Vagina (tissue), 2 donors: ENCODE data around the gene PTGIS. TPM values are rescaled to one million over a fixed set of nuclear protein-coding genes. Genes with fewer than 3 reads are reported as not detected.

Experiments
- DNase-seq, 2 donors: peaks; one replicate each; pipeline ENCODE4 v3.0.0-alpha.2; 2017; ENCODE audit errors: extremely low spot score in 2 of 2
- H3K27ac ChIP-seq: fragments of 200-600 bp; sonication (generic); one replicate; pipeline ENCODE4 v1.5.1; 2019
- H3K27me3 ChIP-seq: fragments of 200-600 bp; sonication (generic); one replicate; pipeline ENCODE4 v1.5.1; 2019
- H3K36me3 ChIP-seq, 2 donors: fragments of 200-600 bp; sonication (generic); one replicate each; pipeline ENCODE4 v1.5.1; 2017 to 2019
- H3K4me1 ChIP-seq: fragments of 200-600 bp; sonication (generic); one replicate; pipeline ENCODE4 v1.5.1; 2019
- H3K4me3 ChIP-seq, 2 donors: fragments of 200-600 bp; sonication (generic); 1 replicate in 1 of 2; 2 replicates in 1 of 2; pipeline ENCODE4 v1.5.1; 2016 to 2019
- H3K9me3 ChIP-seq: fragments of 200-600 bp; sonication (generic); one replicate; pipeline ENCODE4 v1.5.1; 2019
- POLR2A ChIP-seq, 2 donors: fragments of 450-650 bp; IDR thresholded peaks; one replicate each; pipeline ENCODE4 v1.6.1; 2017; ENCODE audit warnings: antibody characterized with exemption in 2 of 2, mild to moderate bottlenecking in 2 of 2, moderate library complexity in 2 of 2
- POLR2AphosphoS5 ChIP-seq, 2 donors: sonication (generic); formaldehyde crosslinking; IDR thresholded peaks; one replicate each; pipeline ENCODE4 v1.9.0; 2017; ENCODE audit warnings: antibody characterized with exemption in 2 of 2, mild to moderate bottlenecking in 2 of 2, low read depth in 1 of 2; ENCODE audit not compliant: insufficient read depth in 1 of 2
- intact Hi-C: fragments of 100-400 bp; cut with DNase I; formaldehyde crosslinking; loops from one replicate; pipeline ENCODE4 v1.15.1; 2023
- total RNA-seq: library from RNA; depleted of rRNA; stranded (reverse); fragments of >200 nt; gene quantifications from one replicate; pipeline ENCODE4 v1.2.3, GENCODE V29; 2016
- TF ChIP-seq, protein P1 (sequence below), 3 experiments: fragments of 450-650 bp in 2 of 3; fragments of 200-600 bp in 1 of 3; sonication (generic) in 1 of 3; IDR thresholded peaks; one replicate each; pipeline ENCODE4 v1.5.1; 2017 to 2019; ENCODE audit warnings: antibody characterized with exemption in 3 of 3, mild to moderate bottlenecking in 2 of 3, moderate library complexity in 2 of 3

PTGIS gene
- total RNA-seq, 1 donor from 2014 or later: 51.1 TPM

DNA sequence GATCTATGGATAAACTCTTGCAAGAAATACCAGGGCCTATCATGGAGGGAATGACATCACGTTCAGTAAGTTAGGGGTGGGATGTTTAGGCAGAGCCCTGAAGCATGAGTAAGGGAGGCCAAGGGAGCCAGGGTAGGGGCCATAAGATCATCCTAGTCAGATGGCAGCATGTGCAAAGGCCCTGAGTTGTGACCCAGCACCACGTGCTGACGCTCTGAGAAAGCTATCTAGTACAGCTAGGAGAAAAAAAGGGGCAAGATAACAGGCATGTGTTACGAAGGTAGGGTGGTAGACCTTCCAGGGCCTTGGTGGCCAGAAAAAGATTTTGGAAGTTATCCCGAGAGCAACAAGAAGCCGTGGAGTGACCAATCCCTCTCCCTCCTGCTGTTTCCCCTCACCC lies 107.8 kb downstream of the PTGIS start:
- no peaks in the 10 kb centered on the region for H3K4me1 ChIP-seq
- H3K27me3 ChIP-seq: no peaks in the 10 kb centered on the region
- DNase-seq: no peak
- H3K4me3 ChIP-seq: no peak overlapping the region
- intact Hi-C loops: no loop called here
- H3K27ac ChIP-seq: no peak overlapping the region
- no peaks in the 10 kb centered on the region for H3K9me3 ChIP-seq
- no peaks in the 10 kb centered on the region for H3K36me3 ChIP-seq
- TF ChIP-seq POLR2AphosphoS5 (IDR thresholded peaks at IDR 0.05; ENCODE audit: insufficient read depth in 1 of 2, low read depth in 1 of 2): no peak
- no peak for TF ChIP-seq POLR2A (IDR thresholded peaks at IDR 0.05)
- TF ChIP-seq, protein P1, sequence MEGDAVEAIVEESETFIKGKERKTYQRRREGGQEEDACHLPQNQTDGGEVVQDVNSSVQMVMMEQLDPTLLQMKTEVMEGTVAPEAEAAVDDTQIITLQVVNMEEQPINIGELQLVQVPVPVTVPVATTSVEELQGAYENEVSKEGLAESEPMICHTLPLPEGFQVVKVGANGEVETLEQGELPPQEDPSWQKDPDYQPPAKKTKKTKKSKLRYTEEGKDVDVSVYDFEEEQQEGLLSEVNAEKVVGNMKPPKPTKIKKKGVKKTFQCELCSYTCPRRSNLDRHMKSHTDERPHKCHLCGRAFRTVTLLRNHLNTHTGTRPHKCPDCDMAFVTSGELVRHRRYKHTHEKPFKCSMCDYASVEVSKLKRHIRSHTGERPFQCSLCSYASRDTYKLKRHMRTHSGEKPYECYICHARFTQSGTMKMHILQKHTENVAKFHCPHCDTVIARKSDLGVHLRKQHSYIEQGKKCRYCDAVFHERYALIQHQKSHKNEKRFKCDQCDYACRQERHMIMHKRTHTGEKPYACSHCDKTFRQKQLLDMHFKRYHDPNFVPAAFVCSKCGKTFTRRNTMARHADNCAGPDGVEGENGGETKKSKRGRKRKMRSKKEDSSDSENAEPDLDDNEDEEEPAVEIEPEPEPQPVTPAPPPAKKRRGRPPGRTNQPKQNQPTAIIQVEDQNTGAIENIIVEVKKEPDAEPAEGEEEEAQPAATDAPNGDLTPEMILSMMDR (IDR thresholded peaks at IDR 0.05): no peak

DNA sequence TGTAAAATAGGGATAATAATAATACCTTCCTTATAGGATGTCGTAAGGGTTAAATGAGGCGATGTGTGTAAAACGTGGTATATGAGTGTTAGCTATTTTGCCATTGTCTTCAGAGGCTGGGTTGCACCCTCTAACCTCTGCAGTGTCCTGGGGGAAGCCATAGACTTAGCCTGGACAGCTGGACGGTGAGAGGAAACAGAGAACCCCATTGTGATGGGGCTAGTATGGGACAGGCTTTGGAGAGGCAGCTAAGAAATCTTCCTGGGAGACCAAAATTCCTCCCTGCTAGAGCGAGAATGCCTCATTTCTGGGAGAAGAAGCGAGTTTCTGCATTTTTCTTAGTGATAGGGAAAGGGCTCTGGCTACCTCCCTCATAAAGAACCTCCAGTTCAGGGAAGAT lies 108.3 kb downstream of the PTGIS start:
- no peaks in the 10 kb centered on the region for H3K9me3 ChIP-seq
- no peaks in the 10 kb centered on the region for H3K27me3 ChIP-seq
- no peak overlapping the region for H3K4me3 ChIP-seq
- DNase-seq: no peak
- intact Hi-C loops: no loop called here
- H3K27ac ChIP-seq: no peak overlapping the region
- no peaks in the 10 kb centered on the region for H3K36me3 ChIP-seq
- no peak for TF ChIP-seq POLR2AphosphoS5 (IDR thresholded peaks at IDR 0.05; ENCODE audit: insufficient read depth in 1 of 2, low read depth in 1 of 2)
- H3K4me1 ChIP-seq: no peaks in the 10 kb centered on the region

DNA sequence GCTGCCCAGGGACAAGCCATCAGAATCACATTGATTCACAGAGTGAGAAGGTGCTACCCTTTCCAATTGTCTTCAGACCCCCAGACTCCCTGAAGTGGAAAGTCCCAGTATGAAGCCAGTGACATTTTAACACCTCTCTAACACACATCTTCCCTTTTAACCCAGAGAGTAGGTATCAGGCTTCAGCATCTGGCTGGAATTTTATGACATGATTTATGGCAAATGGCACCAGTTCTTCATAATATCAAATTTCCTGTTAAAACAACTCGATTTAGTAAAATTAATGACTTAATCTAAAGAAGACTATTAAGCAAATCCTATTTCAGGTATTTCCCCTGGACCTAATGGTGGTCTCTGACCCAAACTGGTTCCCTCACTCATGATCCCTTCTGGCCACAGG lies 110.5 kb downstream of the PTGIS start:
- Histone ChIP-seq H3K27ac (no peak overlapping the region), H3K36me3 (no peaks in the 10 kb centered on the region), H3K4me1 (no peaks in the 10 kb centered on the region), H3K9me3 (no peaks in the 10 kb centered on the region), H3K27me3 (no peaks in the 10 kb centered on the region), H3K4me3 (no peak overlapping the region)
- intact Hi-C loops: no loop called here
- DNase-seq: no peak
- TF ChIP-seq POLR2A (IDR thresholded peaks at IDR 0.05) (no peak), POLR2AphosphoS5 (IDR thresholded peaks at IDR 0.05; ENCODE audit: insufficient read depth in 1 of 2, low read depth in 1 of 2) (no peak)
- TF ChIP-seq, protein P1 (IDR thresholded peaks at IDR 0.05): no peak

DNA sequence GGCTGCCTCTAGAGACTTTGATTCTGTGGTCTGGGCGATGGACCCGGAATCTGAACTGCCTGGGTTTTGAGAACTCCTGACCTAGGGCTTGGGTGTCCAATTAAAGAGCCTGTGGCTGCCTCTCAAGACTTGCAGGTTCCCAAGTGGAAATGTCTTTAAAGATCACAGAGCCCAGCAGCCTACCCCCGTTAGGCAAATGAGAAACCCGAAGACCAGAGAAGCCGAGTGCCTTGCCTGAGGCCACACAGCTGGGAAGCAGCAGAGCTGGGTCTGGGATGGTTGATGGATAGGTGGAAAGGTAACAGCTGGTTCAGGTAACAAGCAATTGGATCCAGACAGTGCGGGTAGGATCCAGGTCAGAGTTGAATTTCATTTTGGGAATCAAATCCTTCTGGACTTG lies 111.3 kb downstream of the PTGIS start:
- no peak overlapping the region for H3K27ac ChIP-seq
- H3K36me3 ChIP-seq: no peaks in the 10 kb centered on the region
- TF ChIP-seq POLR2A (IDR thresholded peaks at IDR 0.05): no peak
- TF ChIP-seq, protein P1 (IDR thresholded peaks at IDR 0.05): no peak
- no peak for TF ChIP-seq POLR2AphosphoS5 (IDR thresholded peaks at IDR 0.05; ENCODE audit: insufficient read depth in 1 of 2, low read depth in 1 of 2)
- intact Hi-C loops: no loop called here
- DNase-seq: no peak
- H3K27me3 ChIP-seq: no peaks in the 10 kb centered on the region
- no peak overlapping the region for H3K4me3 ChIP-seq
- H3K9me3 ChIP-seq: no peaks in the 10 kb centered on the region
- H3K4me1 ChIP-seq: no peaks in the 10 kb centered on the region

DNA sequence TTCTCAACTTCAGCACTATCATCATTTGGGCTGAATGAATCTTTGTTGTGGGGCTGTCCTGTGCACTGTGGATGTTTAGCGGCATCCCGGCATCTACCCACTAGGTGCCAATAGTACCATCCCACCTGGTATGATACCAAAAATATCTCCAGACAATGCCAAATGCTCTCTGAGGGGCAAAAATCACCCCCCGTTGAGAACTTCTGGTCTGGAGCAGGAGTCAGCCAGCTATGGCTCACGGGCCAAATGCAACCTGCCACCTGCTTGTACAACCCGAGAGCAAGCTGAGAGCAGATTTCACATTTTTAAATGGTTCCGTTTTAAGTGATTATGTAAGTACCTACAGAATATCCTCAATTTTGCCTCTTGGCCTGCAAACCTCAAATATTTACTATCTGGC lies 112.2 kb downstream of the PTGIS start:
- intact Hi-C loops: no loop called here
- DNase-seq: no peak
- H3K4me1 ChIP-seq: no peaks in the 10 kb centered on the region
- no peak overlapping the region for H3K27ac ChIP-seq
- no peaks in the 10 kb centered on the region for H3K9me3 ChIP-seq
- H3K36me3 ChIP-seq: no peaks in the 10 kb centered on the region
- no peaks in the 10 kb centered on the region for H3K27me3 ChIP-seq
- no peak overlapping the region for H3K4me3 ChIP-seq
- TF ChIP-seq, protein P1 (IDR thresholded peaks at IDR 0.05): no peak
- no peak for TF ChIP-seq POLR2A (IDR thresholded peaks at IDR 0.05)
- TF ChIP-seq POLR2AphosphoS5 (IDR thresholded peaks at IDR 0.05; ENCODE audit: insufficient read depth in 1 of 2, low read depth in 1 of 2): no peak

Other genes with a start within 250 kb of the PTGIS start
- 2.0 TPM for gene KCNB1, start 85.5 kb downstream of the PTGIS start, total RNA-seq
- 17.9 TPM for gene B4GALT5, start 145.7 kb upstream of the PTGIS start, total RNA-seq
- gene SLC9A8, start 244.7 kb upstream of the PTGIS start, total RNA-seq: 8.8 TPM